Endothelial cell of umbilical vein (primary cell): ENCODE data around the gene GJD2. TPM values are rescaled to one million over a fixed set of nuclear protein-coding genes. Genes with fewer than 3 reads are reported as not detected.

ENCODE experiments used
- BruUV-seq: library from RNA; stranded (reverse); fragments of 400-500 nt; replicated peaks from 2 replicates; lab custom pipeline; 2021; lab: Mats Ljungman, UMichigan
- CTCF ChIA-PET: fragments of 300-600, 350-600 bp; sonication (Branson Sonifier 250); formaldehyde crosslinking; loops from one replicate; lab custom pipeline; 2021; ENCODE audit warnings: antibody characterized with exemption, inconsistent platforms; lab: Charles Lee
- POLR2A ChIA-PET: fragments of 300-600, 350-600 bp; sonication (Branson Sonifier 250); formaldehyde crosslinking; loops from one replicate; lab custom pipeline; 2021; ENCODE audit warnings: antibody characterized with exemption, inconsistent platforms; lab: Charles Lee
- DNase-seq: peaks from one replicate; pipeline ENCODE4 v3.0.0-alpha.2; 2011; ENCODE audit warnings: low read depth, low spot score
- FAIRE-seq: peaks from 2 replicates; lab custom pipeline; 2011; peaks lifted over from hg19 to GRCh38; lab: Jason Lieb, UNC
- H2AFZ ChIP-seq: 2 replicates; pipeline ENCODE4 v1.6.0; 2012; ENCODE audit warnings: low read depth, low read length, control low read depth, inconsistent platforms
- H3K27ac ChIP-seq: 2 replicates; pipeline ENCODE4 v1.5.1; 2011; ENCODE audit warnings: low read depth, mild to moderate bottlenecking, control low read depth, low read length, moderate library complexity; ENCODE audit not compliant: insufficient read depth
- H3K27me3 ChIP-seq, 2 experiments: 2 replicates each; pipeline versions ENCODE4 v1.6.0 to v1.6.1; 2011; ENCODE audit warnings: low read length in 2 of 2, mixed read lengths in 1 of 2; ENCODE audit not compliant: control insufficient read depth in 2 of 2, insufficient read depth in 2 of 2
- H3K36me3 ChIP-seq, 2 experiments: 2 replicates in 1 of 2; 3 replicates in 1 of 2; pipeline ENCODE4 v1.5.1; 2011; ENCODE audit warnings: low read length in 2 of 2, mild to moderate bottlenecking in 1 of 2, moderate library complexity in 1 of 2; ENCODE audit not compliant: control insufficient read depth in 2 of 2, insufficient read depth in 2 of 2; ENCODE audit errors: extremely low read depth in 1 of 2
- H3K4me1 ChIP-seq: 3 replicates; pipeline ENCODE4 v1.5.1; 2011; ENCODE audit warnings: mild to moderate bottlenecking, low read length; ENCODE audit not compliant: control insufficient read depth, insufficient read depth; ENCODE audit errors: extremely low read depth
- H3K4me2 ChIP-seq: 2 replicates; pipeline ENCODE4 v1.6.1; 2011; ENCODE audit warnings: low read length, control low read depth, mixed read lengths; ENCODE audit not compliant: insufficient read depth
- H3K4me3 ChIP-seq, 3 experiments: fragments of 200-600 bp in 1 of 3; sonication (generic), shearing (Covaris generic) in 1 of 3; replicated peaks in 1 of 3; 2 replicates each; pipeline ENCODE4 v1.5.1; 2011 to 2016; ENCODE audit warnings: control low read depth in 3 of 3, low read length in 3 of 3, mild to moderate bottlenecking in 2 of 3, inconsistent platforms in 1 of 3, low read depth in 1 of 3, moderate library complexity in 1 of 3; ENCODE audit not compliant: insufficient read depth in 1 of 3
- H3K79me2 ChIP-seq: 2 replicates; pipeline ENCODE4 v1.6.0; 2012; ENCODE audit warnings: low read length, inconsistent platforms; ENCODE audit not compliant: control insufficient read depth, insufficient read depth
- H3K9ac ChIP-seq: replicated peaks from 2 replicates; pipeline ENCODE3; 2011; ENCODE audit warnings: low read length, control low read depth; ENCODE audit not compliant: insufficient read depth; ENCODE audit errors: extremely low read depth
- H3K9me1 ChIP-seq: replicated peaks from 3 replicates; pipeline ENCODE4 v1.6.0; 2011; ENCODE audit warnings: mild to moderate bottlenecking, low read length; ENCODE audit not compliant: control insufficient read depth, insufficient read depth; ENCODE audit errors: extremely low read depth
- H3K9me3 ChIP-seq: replicated peaks from 2 replicates; pipeline ENCODE4 v1.5.1; 2012; ENCODE audit warnings: low read length, inconsistent platforms; ENCODE audit not compliant: control insufficient read depth, insufficient read depth
- H4K20me1 ChIP-seq: replicated peaks from 2 replicates; pipeline ENCODE3; 2011; ENCODE audit warnings: mild to moderate bottlenecking, low read length; ENCODE audit not compliant: control insufficient read depth, insufficient read depth; ENCODE audit errors: extremely low read depth
- EZH2 ChIP-seq: IDR thresholded peaks from 2 replicates; pipeline ENCODE4 v1.6.1; 2012; ENCODE audit warnings: borderline replicate concordance, low read depth, mild to moderate bottlenecking, moderate library complexity, low read length, inconsistent platforms; ENCODE audit not compliant: severe bottlenecking
- FOS ChIP-seq: IDR thresholded peaks from 2 replicates; pipeline ENCODE4 v1.6.1; 2011; ENCODE audit warnings: mild to moderate bottlenecking, low read length, moderate library complexity, borderline replicate concordance; ENCODE audit not compliant: insufficient read depth
- GATA2 ChIP-seq: IDR thresholded peaks from 2 replicates; pipeline ENCODE4 v1.7.0; 2011; ENCODE audit warnings: low read depth, mild to moderate bottlenecking, moderate library complexity, mixed read lengths, low read length; ENCODE audit not compliant: insufficient read length, insufficient read depth
- JUN ChIP-seq: IDR thresholded peaks from 2 replicates; pipeline ENCODE4 v1.6.1; 2011; ENCODE audit warnings: borderline replicate concordance, low read depth; ENCODE audit not compliant: insufficient read length, insufficient read depth
- MYC ChIP-seq: IDR thresholded peaks from one replicate; pipeline ENCODE4 v1.6.1; 2011; ENCODE audit warnings: mild to moderate bottlenecking, low read depth, low read length
- POLR2A ChIP-seq: IDR thresholded peaks from 2 replicates; pipeline ENCODE4 v1.6.1; 2012; ENCODE audit warnings: low read depth, mild to moderate bottlenecking, control low read depth, low read length
- POLR2AphosphoS5 ChIP-seq: IDR thresholded peaks from 2 replicates; pipeline ENCODE4 v1.6.1; 2012; ENCODE audit warnings: low read depth, mild to moderate bottlenecking, control low read depth, low read length, moderate library complexity; ENCODE audit not compliant: insufficient read depth
- dilution Hi-C: fragments of 300-500 bp; cut with MboI; formaldehyde crosslinking; loops from one replicate; pipeline ENCODE4 v1.15.0; 2019; ENCODE audit warnings: low sequenced_read_pairs; ENCODE audit not compliant: extremely low pct_ligation_motif_present
- intact Hi-C: fragments of 100-400 bp; cut with micrococcal nuclease; formaldehyde crosslinking; loops from one replicate; pipeline ENCODE4 v1.10.0; 2022
- polyA plus RNA-seq, 4 experiments: library from polyadenylated mRNA; depleted of rRNA in 3 of 4; stranded (reverse) in 3 of 4; unstranded in 1 of 4; fragments of >200 nt; gene quantifications; 2 replicates each; pipeline versions ENCODE4 v1.2.1 to v1.2.3, GENCODE V29; 2011 to 2012; ENCODE audit warnings: missing spikeins in 1 of 4
- total RNA-seq: library from RNA; stranded (reverse); gene quantifications from 2 replicates; pipeline ENCODE4 v1.2.3, GENCODE V29; 2021
- TF ChIP-seq, protein P1 (sequence below): IDR thresholded peaks from 2 replicates; pipeline ENCODE4 v1.6.1; 2011; ENCODE audit not compliant: insufficient read depth, insufficient read length
- TF ChIP-seq, protein P2 (sequence below), 2 donors: IDR thresholded peaks; 1 replicate in 1 of 2; 2 replicates in 1 of 2; pipeline ENCODE4 v1.5.1; 2011; ENCODE audit warnings: low read length in 2 of 2, mild to moderate bottlenecking in 2 of 2, moderate library complexity in 2 of 2, control low read depth in 1 of 2, inconsistent platforms in 1 of 2, low read depth in 1 of 2; ENCODE audit not compliant: insufficient read depth in 1 of 2; ENCODE audit errors: extremely low read depth in 1 of 2

Gene GJD2
- total and polyA plus RNA-seq, 2 donors (not counting 3 experiments of a cell fraction or from before 2014, with no cell fraction given) = not detected

DNA sequence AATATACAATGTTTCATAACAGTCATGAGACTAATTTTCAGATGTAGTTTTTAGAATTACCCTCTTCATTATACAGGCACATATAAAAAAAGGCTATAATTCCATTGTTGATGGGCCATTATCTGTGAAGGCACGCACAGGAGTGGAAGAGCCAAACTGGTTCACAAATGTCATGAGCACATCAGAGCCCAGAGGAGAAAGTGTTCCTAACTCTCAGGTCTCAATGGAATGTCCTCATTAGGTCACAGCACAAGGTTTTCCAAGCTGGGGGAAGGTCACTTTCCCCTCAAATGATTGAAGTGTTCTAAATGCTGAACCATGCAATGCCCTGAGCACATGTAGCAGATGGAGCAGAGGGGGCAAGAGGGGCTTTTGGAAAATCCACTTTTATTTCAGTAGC is 41.2 kb downstream of the GJD2 start:
- TF ChIP-seq EZH2 = no peak
- no peak for TF ChIP-seq GATA2
- no peak for TF ChIP-seq FOS
- no peak for TF ChIP-seq JUN
- no peak for TF ChIP-seq POLR2A
- TF ChIP-seq, protein P1, sequence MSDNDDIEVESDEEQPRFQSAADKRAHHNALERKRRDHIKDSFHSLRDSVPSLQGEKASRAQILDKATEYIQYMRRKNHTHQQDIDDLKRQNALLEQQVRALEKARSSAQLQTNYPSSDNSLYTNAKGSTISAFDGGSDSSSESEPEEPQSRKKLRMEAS = no peak
- dilution Hi-C loops = no loop called here
- Histone ChIP-seq H3K9me3 (no peaks in the 10 kb centered on the region), H2AFZ (no peak overlapping the region), H3K9me1 (no peaks in the 10 kb centered on the region), H3K4me1 (no peaks in the 10 kb centered on the region), H3K4me2 (no peak overlapping the region), H4K20me1 (no peaks in the 10 kb centered on the region), H3K27ac (no peak overlapping the region), H3K79me2 (no peaks in the 10 kb centered on the region), H3K36me3 (no peaks in the 10 kb centered on the region), H3K27me3 (no peaks in the 10 kb centered on the region), H3K4me3 (no peak overlapping the region), H3K9ac (no peak overlapping the region)
- no TSS peak for BruUV-seq
- DNase-seq = no peak
- FAIRE-seq = no peak
- CTCF ChIA-PET = interaction anchor here (0.8 to 1.7 kb wide), 4 partner anchors 9 to 207 kb away, joined by 3 to 5 read pairs (median 3); no protein-coding TSS in a partner anchor
- intact Hi-C loops = no loop called here
- POLR2A ChIA-PET = no interaction called here

DNA sequence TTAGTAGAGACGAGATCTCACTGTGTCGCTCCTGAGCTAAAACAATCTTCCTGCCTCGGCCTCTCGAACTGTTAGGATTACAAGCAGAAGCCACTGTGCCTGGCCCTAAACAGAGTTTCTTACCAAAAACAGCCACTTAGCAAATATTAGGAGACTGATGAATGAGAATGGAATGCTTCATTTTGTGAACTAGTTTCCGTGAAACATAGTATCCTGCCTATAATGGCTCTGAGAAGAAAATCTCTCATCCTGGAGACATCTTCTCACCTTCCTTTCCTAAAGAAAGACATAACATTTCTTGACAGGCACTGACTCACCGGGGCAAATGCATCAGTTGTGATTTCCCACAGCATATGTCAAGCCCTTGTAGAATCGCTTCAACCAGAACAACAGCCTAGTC is 44.9 kb downstream of the GJD2 start:
- no peak overlapping the region for H2AFZ ChIP-seq
- dilution Hi-C loops = no loop called here
- POLR2A ChIA-PET = no interaction called here

More for the DNA sequence above, 44.9 kb downstream of the GJD2 start:
- no TSS peak for BruUV-seq
- Histone ChIP-seq H3K9ac (no peak overlapping the region), H3K27me3 (no peaks in the 10 kb centered on the region), H3K79me2 (no peaks in the 10 kb centered on the region), H3K4me3 (no peak overlapping the region), H3K27ac (no peak overlapping the region), H3K4me2 (no peak overlapping the region), H3K36me3 (no peaks in the 10 kb centered on the region), H3K9me3 (no peaks in the 10 kb centered on the region), H3K4me1 (no peaks in the 10 kb centered on the region), H3K9me1 (no peaks in the 10 kb centered on the region), H4K20me1 (no peaks in the 10 kb centered on the region)
- DNase-seq = no peak
- FAIRE-seq = no peak
- TF ChIP-seq JUN = no peak
- no peak for TF ChIP-seq GATA2
- TF ChIP-seq, protein P1 = no peak
- TF ChIP-seq FOS = no peak
- TF ChIP-seq EZH2 = no peak
- TF ChIP-seq, protein P2, sequence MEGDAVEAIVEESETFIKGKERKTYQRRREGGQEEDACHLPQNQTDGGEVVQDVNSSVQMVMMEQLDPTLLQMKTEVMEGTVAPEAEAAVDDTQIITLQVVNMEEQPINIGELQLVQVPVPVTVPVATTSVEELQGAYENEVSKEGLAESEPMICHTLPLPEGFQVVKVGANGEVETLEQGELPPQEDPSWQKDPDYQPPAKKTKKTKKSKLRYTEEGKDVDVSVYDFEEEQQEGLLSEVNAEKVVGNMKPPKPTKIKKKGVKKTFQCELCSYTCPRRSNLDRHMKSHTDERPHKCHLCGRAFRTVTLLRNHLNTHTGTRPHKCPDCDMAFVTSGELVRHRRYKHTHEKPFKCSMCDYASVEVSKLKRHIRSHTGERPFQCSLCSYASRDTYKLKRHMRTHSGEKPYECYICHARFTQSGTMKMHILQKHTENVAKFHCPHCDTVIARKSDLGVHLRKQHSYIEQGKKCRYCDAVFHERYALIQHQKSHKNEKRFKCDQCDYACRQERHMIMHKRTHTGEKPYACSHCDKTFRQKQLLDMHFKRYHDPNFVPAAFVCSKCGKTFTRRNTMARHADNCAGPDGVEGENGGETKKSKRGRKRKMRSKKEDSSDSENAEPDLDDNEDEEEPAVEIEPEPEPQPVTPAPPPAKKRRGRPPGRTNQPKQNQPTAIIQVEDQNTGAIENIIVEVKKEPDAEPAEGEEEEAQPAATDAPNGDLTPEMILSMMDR (IDR thresholded peaks at IDR 0.05; ENCODE audit: extremely low read depth in 1 of 2, insufficient read depth in 1 of 2, low read depth in 1 of 2, low read length in 2 of 2) = no peak
- TF ChIP-seq POLR2AphosphoS5 = no peak
- TF ChIP-seq MYC = no peak
- no peak for TF ChIP-seq POLR2A
- CTCF ChIA-PET = interaction anchor here (2.0 to 2.8 kb wide), 6 partner anchors 13 to 211 kb away, joined by 7 to 56 read pairs (median 16); no protein-coding TSS in a partner anchor
- intact Hi-C loops = loop anchor here (10.0 kb wide), 1 partner anchor 145 kb away; no protein-coding TSS in a partner anchor
